LoVo (cell line): ENCODE data around the gene GPR12.

Experiments
- DNase-seq: peaks from one replicate; pipeline ENCODE4 v3.0.0-alpha.2; 2016; ENCODE audit warnings: low spot score

The GPR12 gene, protein sequence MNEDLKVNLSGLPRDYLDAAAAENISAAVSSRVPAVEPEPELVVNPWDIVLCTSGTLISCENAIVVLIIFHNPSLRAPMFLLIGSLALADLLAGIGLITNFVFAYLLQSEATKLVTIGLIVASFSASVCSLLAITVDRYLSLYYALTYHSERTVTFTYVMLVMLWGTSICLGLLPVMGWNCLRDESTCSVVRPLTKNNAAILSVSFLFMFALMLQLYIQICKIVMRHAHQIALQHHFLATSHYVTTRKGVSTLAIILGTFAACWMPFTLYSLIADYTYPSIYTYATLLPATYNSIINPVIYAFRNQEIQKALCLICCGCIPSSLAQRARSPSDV

GRCh38 chr13:26759907-26760831, at the start of gene GPR12:
Gene GPR12, minus strand, starts transcription at chr13:26760786. Its CDS starts 959 bp downstream, at chr13:26759827.
- DNase-seq, result no peak

GRCh38 chr13:26810095-26810494, 49.5 kb upstream of the GPR12 start:
- no peak for DNase-seq

GRCh38 chr13:26806891-26807290, 46.3 kb upstream of the GPR12 start:
- DNase-seq, result no peak

DNA sequence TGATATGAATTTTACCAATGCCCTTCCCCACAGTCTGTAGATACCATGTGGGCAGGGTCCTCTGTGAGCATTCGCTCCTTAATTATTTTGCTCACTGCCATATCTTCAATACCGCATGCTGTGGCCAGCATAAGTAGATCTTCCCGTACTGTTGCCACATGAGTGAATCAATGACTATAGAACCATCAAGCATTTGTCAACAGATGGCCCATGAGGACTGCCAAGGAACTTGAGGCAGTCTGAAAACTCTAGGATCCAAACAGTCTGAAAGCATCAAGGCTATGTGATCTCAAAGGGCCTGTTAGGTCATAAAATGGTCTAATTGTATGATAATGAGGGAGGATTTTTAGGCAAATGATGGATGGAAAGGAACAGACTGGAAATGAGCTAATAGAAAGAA, 27.4 kb upstream of the GPR12 start:
- DNase-seq, result no peak

- no peak for DNase-seq
Observed at GRCh38 chr13:26786651-26787295, 26.2 kb upstream of the GPR12 start.

- no peak for DNase-seq
Observed at GRCh38 chr13:26785838-26786630, 25.4 kb upstream of the GPR12 start.

DNA sequence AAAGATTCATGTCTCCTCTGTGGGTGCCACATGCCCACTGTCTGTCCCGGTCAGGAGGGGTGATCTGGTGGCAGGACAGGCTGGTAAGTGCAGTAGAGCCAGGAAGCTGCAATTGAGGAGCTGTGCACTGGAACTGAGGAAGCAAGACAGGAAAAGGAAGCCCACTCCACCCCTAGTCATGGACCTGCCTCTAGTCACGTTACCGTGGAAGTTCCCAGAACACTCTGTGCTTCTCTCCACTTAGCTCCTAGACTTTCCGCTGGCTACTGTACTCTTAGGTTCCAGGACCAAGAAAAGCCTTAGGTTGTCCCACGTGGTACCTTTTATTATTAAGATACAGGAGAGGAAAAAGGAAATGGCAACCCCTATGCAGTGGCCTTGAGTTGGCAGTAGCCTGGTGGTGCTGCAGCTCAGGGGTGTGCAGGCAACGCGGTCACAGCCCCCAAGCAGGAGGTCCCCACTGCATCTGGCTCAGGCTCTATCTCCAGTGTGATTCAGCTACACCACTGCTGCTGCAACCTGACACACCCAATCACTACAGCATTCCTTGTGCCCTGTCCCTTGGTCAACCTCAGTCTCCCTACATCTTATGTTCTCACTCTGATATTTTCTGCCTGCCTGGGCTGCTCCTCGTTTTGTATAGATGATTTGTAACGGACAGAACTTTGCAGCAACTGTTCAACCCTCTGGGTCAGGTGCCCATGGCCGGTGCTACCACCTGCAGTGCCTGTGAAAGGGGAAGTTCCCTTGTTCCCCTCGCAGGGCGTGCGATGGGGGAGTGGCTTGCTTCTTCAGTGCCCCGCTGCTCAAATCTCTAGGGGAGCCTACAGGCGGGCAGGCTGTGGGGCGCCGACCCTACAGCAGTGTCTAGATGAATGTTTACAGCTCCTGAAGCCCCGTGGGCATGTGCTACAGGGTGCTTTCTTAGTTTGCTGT, 24.4 kb upstream of the GPR12 start:
- no peak for DNase-seq

DNA sequence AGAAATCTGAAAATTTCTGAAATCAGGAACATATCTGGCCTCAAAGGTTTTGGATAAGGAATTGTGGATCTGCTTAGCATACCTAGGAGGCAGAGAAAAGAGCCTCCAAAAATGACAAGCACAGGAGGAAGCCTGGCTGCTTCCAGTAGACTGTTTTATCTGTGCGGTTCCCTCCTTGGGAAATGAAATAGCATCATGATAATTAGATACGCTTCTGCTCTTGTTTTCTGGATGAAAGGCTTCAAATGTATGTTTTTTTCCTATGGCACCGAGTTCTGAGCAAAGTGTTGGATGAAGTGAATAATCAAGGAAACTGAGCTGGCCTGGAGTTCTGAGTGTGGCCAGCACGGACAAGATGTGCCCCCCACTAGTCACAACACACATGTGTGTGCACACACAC, 19.8 kb upstream of the GPR12 start:
- DNase-seq, result no peak

DNA sequence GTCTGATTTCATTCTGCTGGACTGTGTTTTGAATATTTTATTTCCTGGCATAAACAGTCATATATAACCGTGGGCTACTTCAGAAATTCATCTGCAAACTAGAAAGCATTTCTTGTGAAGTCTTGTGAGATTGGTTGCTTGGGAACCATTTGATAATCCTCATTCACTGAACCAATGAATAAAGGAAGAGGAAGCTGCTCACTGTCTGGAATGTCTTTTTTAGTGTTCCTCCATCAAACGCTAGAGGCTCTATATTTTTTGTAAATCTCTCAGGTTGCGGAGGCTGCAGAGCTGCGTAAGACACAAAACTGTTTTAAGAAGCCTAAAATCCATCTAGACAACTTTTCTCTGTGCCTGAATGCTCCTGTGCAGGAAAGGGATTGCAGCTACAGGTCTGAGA, 18.7 kb upstream of the GPR12 start:
- DNase-seq, result no peak

GRCh38 chr13:26772531-26772930, 11.9 kb upstream of the GPR12 start:
- DNase-seq, result no peak

DNA sequence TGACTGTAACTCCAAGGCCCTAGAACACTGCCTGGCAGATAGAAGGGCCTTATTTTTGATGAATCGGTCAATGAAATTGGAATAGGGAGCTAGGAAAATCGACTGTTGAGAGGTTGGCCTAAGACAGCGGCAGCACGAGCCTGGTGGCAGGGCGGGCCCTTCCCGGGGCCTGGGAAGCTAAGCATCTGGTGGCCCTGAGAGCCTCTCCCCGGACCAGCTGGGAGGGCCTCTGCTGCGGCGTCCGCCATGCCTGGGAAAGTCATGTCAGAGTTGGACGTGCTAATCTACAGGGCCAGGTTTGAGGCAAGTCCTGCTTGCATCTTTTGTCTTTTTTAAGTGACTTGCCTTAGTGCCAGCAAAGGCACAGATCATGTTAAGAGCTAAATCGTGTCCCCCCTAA, 11.2 kb upstream of the GPR12 start:
- DNase-seq, result no peak

GRCh38 chr13:26762745-26763345, 2.3 kb upstream of the GPR12 start:
- DNase-seq, result no peak

- DNase-seq, result no peak
Observed at GRCh38 chr13:26760832-26761582, 421 bp upstream of the GPR12 start.

GRCh38 chr13:26759249-26759906, 1.2 kb downstream of the GPR12 start:
- no peak for DNase-seq

- DNase-seq, result no peak
Observed at GRCh38 chr13:26758496-26759157, 2.0 kb downstream of the GPR12 start.

DNA sequence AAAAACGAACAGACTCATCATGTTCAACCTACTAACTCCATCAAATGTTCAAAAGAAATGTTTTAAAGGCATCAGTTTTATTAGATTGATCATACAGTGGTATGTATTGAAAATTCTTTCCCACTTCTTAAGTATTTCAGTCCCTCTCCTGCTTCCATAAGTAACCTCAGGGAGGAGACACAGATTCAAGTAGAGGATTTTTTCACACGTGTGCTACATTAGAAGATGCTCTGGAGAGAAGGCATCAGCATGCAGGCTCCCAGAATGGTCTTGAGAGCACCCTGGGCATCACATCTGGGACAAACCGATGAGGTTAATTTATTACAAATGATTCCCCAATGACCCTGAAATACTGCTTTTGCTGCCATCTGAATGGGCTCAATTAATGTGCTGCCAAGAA, 3.6 kb downstream of the GPR12 start:
- DNase-seq, result no peak

GRCh38 chr13:26752671-26753070, 7.9 kb downstream of the GPR12 start:
- DNase-seq, result no peak

DNA sequence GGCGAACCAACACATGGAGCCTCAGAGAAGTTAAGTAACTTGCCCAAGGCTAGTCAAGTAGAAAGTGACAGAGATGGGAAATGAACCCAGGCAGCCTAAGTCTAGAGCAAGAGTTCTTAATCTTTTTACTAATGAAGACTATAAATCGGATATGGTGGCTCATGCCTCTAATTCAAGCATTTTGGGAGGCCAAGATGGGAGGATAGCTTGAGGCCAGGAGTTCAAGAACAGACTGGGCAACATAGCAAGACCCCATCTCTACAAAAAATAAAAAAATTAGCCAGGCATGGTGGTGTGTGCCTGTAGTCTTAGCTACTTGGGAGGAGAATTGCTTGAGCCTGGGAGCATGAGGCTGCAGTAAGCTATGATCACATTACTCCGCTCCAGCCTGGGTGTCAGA, 10.7 kb downstream of the GPR12 start:
- DNase-seq, result no peak

GRCh38 chr13:26749285-26749684, 11.3 kb downstream of the GPR12 start:
- DNase-seq, result no peak
